Muscle layer of colon (tissue), 2 donors: ENCODE results near the gene B3GAT1.

Source experiments
- H3K27ac ChIP-seq: one replicate; pipeline ENCODE4 v1.7.0; 2013; ENCODE audit warnings: low read depth, mild to moderate bottlenecking, low read length, moderate library complexity
- H3K27me3 ChIP-seq, 2 donors: one replicate each; pipeline ENCODE4 v1.7.0; 2013; ENCODE audit warnings: low read length in 2 of 2, mild to moderate bottlenecking in 2 of 2; ENCODE audit not compliant: insufficient read depth in 2 of 2, control insufficient read depth in 1 of 2
- H3K36me3 ChIP-seq: one replicate; pipeline ENCODE4 v1.7.0; 2013; ENCODE audit warnings: mild to moderate bottlenecking, low read length; ENCODE audit not compliant: insufficient read depth
- H3K4me1 ChIP-seq: one replicate; pipeline ENCODE4 v1.7.0; 2013; ENCODE audit warnings: mild to moderate bottlenecking, low read length; ENCODE audit not compliant: insufficient read depth
- H3K4me3 ChIP-seq, 2 donors: one replicate each; pipeline ENCODE4 v1.7.0; 2013; ENCODE audit warnings: low read length in 2 of 2, low read depth in 1 of 2, mild to moderate bottlenecking in 1 of 2, moderate library complexity in 1 of 2
- H3K9ac ChIP-seq: one replicate; pipeline ENCODE4 v1.7.0; 2013; ENCODE audit warnings: low read length
- H3K9me3 ChIP-seq: one replicate; pipeline ENCODE4 v1.7.0; 2013; ENCODE audit warnings: mild to moderate bottlenecking, low read length
- donor health status: abdominal sarcoma.
- donor health status: Adenocarcinoma of cecum.

B3GAT1 gene

DNA sequence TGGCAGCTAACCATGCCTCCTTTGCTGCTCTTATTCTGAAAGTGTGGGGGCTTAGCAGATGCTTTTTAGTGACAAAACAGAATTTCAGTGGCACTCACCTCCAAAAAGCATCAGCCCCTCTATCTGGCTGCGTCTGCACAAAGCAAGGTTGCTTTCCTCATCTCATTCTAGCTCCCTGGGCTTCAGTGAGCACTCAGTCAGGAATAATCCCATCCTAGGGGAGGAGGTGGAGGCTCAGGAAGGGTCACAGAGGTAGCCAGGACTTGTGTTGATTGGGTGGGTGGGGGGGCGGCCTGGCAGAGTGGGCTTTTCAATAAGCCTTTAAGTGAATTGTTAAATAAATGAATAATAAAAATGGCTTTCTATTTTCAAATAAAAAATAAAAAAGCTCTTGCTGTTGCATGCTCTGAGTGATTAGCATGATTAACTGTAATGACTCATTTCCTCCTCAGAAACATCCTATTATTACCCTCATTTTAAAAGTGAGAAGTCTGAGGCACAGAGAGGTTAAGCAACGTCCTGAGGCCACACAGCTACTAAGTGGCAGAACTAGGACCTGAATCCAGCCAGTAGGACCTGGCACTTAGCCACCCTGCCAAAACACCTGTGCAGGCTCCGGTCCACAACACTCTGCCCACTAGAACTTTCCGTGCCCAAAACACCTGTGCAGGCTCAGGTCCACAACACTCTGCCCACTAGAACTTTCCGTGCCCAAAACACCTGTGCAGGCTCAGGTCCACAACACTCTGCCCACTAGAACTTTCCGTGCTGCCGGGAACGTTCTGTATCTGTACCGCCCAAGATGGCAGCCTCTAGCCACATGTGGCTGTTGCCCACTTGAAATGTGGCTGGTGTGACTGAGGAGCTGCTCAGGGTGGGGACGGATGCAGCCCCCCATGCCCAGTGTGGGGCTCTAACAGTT, 5.5 kb downstream of the B3GAT1 start:
- Histone ChIP-seq H3K9me3 (no peaks in the 10 kb centered on the region), H3K9ac (no peak overlapping the region), H3K27me3 (peaks cover 18 to 30% of the 10 kb centered on the region in 2 donors), H3K4me1 (no peaks in the 10 kb centered on the region), H3K36me3 (no peaks in the 10 kb centered on the region), H3K4me3 (no peak overlapping the region), H3K27ac (no peak overlapping the region)

DNA sequence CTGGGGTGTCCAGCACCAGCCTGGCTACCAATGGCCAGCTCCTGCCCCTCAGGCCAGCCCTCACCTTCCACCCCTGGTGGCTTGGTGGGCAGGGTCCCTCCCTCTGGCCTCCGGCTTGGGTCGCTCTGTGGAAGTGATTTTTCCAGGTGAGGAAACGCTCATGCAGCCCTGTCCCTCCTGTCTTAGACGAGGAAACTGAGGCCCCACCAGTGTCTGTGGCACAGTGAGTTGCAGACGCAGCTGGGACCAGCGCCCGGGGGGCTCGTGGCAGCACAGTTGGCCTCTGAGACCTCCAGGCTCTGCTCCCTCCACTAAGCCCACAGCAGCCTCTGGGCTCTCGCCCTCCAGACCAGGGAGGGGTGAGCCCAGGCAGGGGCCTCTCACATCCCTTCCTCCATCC, 6.2 kb downstream of the B3GAT1 start:
- Histone ChIP-seq H3K9me3 (no peaks in the 10 kb centered on the region), H3K9ac (no peak overlapping the region), H3K27me3 (peaks cover 13 to 23% of the 10 kb centered on the region in 2 donors), H3K4me1 (no peaks in the 10 kb centered on the region), H3K36me3 (no peaks in the 10 kb centered on the region), H3K27ac (no peak overlapping the region), H3K4me3 (no peak overlapping the region)

DNA sequence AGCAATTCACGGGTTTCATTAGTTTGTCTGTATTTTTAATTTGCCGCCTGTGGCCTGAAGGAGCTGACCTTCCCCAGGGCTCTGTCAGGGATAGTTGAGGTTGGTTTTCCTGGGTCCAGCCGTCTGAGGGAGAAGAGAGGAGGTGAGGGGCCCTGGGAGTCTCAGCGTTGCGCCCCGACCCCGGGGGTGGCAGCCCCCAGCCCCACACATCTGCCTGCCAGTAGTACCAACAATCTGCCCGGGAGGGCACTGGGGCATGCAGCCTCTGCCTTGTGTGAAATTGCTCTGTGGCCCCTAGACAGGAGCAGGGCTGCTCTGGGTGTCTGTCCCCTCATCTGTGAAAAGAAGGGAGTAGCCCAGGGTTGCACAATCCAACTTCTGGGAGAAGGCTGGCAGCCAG, 6.6 kb downstream of the B3GAT1 start:
- Histone ChIP-seq H3K4me1 (no peaks in the 10 kb centered on the region), H3K27ac (no peak overlapping the region), H3K4me3 (no peak overlapping the region), H3K36me3 (no peaks in the 10 kb centered on the region), H3K27me3 (peaks cover 9 to 19% of the 10 kb centered on the region in 2 donors), H3K9me3 (no peaks in the 10 kb centered on the region), H3K9ac (no peak overlapping the region)

DNA sequence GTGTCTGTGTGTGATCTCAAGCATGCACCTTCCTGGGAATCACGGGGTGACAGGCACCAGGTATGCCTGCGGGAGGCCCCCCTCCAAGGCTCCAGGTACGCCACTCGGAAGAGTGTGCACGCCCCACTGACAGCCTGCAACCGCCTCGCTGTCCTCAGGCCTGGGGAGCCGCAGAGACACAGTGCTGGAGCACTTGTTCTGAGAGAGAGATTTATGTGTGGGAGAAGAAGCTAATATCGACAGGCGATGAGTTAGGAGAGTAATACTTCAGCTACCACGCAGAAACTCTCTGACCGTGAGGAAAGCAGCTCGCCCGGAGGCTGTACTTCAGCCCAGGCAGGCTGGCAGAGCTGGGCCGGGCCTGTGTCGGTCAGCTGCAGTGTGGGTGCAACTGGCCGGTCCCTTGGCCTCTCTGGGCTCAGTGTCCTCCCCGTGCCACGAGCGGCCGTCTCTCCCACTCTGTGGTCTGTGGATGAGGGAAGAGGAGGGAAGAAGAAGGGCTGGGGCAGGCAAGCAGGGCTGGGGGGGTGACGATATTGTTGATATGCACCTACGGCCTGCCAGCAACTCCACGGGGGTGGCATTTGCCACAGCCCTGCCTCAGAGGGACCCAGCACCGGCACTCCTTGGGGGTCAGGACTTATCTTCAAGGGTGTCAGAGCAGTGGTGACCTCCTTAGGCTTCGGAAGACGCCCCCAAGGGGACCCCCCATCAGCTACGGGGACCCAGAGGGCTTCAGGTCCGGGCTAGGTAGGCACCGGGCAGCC, 7.3 kb downstream of the B3GAT1 start:
- no peak overlapping the region for H3K9ac ChIP-seq
- no peak overlapping the region for H3K27ac ChIP-seq
- H3K4me3 ChIP-seq, result no peak overlapping the region
- H3K36me3 ChIP-seq, result no peaks in the 10 kb centered on the region
- no peaks in the 10 kb centered on the region for H3K4me1 ChIP-seq
- H3K27me3 ChIP-seq, result peaks cover 2 to 15% of the 10 kb centered on the region in 2 donors
- H3K9me3 ChIP-seq, result no peaks in the 10 kb centered on the region

DNA sequence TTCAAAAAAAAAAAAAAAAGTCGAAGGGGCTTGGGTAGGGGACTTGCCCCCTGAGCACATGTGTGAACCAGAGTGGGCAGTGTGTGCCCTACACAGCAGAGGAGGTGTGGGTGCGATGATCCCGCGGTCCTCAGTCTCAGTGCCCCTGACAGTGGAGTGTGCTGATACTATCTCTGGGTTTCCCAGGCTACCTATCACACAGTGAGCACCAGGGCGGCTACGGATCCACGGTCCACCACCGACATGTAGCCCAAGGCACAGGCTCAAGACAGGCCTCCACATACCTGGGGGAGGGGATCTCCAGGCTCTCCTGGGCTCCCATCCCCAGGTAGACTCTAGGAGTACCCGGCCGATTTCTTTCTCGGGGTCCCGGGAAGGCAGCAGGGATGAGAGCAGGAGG, 9.1 kb downstream of the B3GAT1 start:
- Histone ChIP-seq H3K4me1 (no peaks in the 10 kb centered on the region), H3K27ac (no peak overlapping the region), H3K9me3 (no peaks in the 10 kb centered on the region), H3K27me3 (peaks cover 0 to 9% of the 10 kb centered on the region in 2 donors), H3K36me3 (no peaks in the 10 kb centered on the region), H3K9ac (no peak overlapping the region), H3K4me3 (no peak overlapping the region)

DNA sequence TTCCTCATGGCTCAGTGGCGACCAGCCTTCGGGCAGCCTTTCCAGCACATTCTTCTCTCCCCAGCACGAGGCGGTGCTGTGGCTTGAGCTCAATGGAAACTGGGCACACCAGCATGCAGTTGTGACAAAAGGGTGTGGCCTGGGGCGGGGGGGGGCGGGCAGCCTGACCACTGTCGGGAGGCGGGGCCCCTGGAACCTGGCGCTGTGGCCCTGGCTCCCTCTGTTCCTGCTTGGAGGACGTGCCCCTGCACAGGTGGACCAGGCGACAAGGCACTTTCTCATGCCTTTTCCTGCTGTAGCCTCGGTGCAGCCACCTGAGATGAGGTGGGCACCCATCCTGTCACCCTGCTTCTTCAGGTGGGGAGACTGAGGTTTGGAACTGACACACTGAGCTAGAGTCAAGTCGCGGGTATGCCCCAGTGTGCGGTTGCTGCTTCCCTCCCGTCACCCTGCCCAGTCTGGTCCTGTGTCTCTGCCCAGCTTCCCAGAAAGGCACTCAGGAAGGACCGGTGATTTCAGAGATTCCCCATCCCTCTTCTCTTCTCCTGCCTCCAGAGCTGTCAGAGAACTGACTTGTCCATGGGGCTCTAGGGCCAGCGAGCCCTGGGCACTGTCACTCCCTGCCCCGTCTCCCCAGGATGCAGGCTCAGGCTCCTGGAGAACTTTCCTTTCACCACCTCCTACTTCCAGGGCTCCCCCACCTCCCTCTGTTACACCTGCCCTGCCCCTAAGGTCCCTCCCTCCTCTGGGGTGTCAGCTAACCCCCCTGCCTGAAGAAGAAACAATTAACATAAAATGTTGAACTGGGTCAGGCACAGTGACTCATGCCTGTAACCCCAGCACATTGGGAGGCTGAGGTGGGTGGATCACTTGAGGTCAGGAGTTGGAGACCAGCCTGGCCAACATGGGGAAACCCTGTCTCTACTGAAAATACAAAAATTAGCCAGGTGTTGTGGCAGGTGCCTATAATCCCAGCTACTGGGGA, 9.9 kb downstream of the B3GAT1 start:
- no peaks in the 10 kb centered on the region for H3K9me3 ChIP-seq
- no peak overlapping the region for H3K27ac ChIP-seq
- H3K27me3 ChIP-seq, result peaks cover 0 to 9% of the 10 kb centered on the region in 2 donors
- H3K4me3 ChIP-seq, result no peak overlapping the region
- H3K36me3 ChIP-seq, result no peaks in the 10 kb centered on the region
- no peaks in the 10 kb centered on the region for H3K4me1 ChIP-seq
- no peak overlapping the region for H3K9ac ChIP-seq

DNA sequence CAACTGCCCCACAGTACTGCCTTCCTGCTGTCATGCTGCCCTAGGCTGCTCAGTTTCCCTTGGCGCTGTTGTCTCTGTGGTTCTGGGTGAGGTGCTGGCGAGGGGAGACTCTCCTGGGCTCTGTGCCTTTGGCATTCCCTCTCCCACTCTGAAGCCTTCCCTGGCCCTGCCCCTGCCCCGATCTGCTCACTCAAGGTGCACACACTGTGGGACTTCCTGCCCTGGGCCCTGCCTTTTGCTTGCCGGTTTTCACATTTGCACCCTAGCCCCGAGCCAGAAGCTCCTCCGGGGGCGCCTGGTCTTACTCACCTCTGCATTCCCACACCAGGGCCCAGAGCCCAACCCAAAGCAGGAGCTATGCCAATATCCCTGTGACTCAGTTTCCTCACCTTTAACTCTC, 12.0 kb downstream of the B3GAT1 start:
- Histone ChIP-seq H3K27me3 (peaks cover 0 to 4% of the 10 kb centered on the region in 2 donors), H3K9ac (no peak overlapping the region), H3K4me3 (no peak overlapping the region), H3K36me3 (no peaks in the 10 kb centered on the region), H3K4me1 (no peaks in the 10 kb centered on the region), H3K27ac (no peak overlapping the region), H3K9me3 (no peaks in the 10 kb centered on the region)

DNA sequence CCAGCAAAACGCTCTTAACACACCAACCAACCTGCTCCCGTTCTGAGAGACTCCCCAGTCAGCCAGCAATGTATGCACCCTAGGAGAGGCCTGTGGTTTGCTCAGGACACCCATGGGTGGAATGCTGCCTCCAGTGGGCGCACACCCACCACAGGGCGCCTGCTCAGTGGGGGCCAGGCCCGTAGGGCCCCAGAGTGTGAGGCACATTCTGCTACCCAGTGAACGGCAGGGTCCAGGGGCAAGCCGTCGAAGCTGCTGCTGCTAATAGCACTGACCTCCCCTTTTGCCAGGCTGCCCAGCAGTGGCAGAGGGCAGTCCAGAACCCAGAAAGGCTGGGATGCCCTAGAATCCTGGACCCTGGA, 12.8 kb downstream of the B3GAT1 start:
- Histone ChIP-seq H3K36me3 (no peaks in the 10 kb centered on the region), H3K27ac (no peak overlapping the region), H3K9me3 (no peaks in the 10 kb centered on the region), H3K9ac (no peak overlapping the region), H3K27me3 (peaks cover 0 to 4% of the 10 kb centered on the region in 2 donors), H3K4me3 (no peak overlapping the region), H3K4me1 (no peaks in the 10 kb centered on the region)

DNA sequence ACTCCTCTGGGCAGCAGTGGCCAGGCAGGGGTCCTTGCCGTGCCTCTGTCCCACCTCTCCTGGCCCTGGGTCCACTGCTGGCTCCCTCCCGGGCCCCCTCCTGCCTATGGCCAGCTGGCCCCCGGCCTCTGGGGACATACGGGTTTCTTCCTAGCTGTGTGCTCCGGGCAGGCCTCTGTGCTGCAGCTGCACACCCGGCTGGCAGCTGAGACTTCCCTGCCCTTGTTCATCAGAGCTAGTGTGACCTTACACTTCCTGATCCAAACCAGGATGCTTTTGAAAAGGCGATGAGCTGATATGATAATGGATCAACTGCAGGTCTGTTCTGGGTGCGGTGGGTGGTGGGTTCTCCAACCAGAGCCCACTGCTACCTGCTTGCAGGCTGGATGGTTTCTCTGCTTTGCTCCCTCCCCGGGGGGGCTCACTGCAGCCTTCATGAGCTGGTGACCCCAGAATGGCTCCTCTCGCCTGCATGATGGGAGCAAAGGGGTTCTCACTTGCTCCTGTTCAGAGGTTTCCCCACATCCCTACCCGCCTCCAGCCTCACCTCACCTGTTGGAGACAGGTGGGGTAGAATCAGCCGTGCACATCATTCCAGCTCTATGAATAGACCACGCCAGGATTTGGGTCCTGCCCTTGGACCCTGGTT, 13.3 kb downstream of the B3GAT1 start:
- Histone ChIP-seq H3K4me1 (no peaks in the 10 kb centered on the region), H3K27ac (no peak overlapping the region), H3K9me3 (no peaks in the 10 kb centered on the region), H3K9ac (no peak overlapping the region), H3K27me3 (peaks cover 0 to 4% of the 10 kb centered on the region in 2 donors), H3K4me3 (no peak overlapping the region), H3K36me3 (no peaks in the 10 kb centered on the region)

DNA sequence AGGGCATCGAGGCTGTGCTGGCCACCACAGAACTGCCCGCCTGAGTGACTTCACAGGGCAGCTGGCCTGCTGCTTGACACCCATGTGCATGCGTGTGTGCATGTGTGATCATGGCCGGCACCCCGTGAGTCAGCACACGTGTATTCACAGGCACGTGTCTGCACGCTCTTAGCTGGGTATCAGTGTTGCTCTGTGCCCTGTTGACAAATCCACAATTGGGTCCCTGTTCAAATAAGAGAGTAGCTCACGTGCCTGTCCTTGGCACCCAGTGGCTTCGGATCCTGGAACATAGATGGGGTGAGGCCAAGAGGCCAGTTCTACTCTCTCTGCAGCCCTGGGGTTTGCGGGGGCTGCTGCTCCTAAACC, 14.0 kb downstream of the B3GAT1 start:
- Histone ChIP-seq H3K9me3 (no peaks in the 10 kb centered on the region), H3K4me1 (no peaks in the 10 kb centered on the region), H3K9ac (no peak overlapping the region), H3K27me3 (peaks cover 0 to 4% of the 10 kb centered on the region in 2 donors), H3K4me3 (no peak overlapping the region), H3K36me3 (no peaks in the 10 kb centered on the region), H3K27ac (no peak overlapping the region)
